CD4-positive, alpha-beta T cell (primary cell): Measurements from ENCODE around the gene TCFL5. TPM values are rescaled to one million over a fixed set of nuclear protein-coding genes. Genes with fewer than 3 reads are reported as not detected.

ENCODE experiments used
- ATAC-seq: fragments of 200-7000 bp; cut with Tn5 transposase; one replicate; pipeline ENCODE4 v1.10.0; 2022; ENCODE audit warnings: mild to moderate bottlenecking; ENCODE audit not compliant: poor library complexity
- CTCF ChIA-PET: fragments of 350-600 bp; sonication (Branson Sonifier 250); formaldehyde crosslinking; loops from one replicate; lab custom pipeline; 2021; ENCODE audit warnings: antibody characterized with exemption, inconsistent platforms; lab: Charles Lee
- POLR2A ChIA-PET: fragments of 350-600 bp; sonication (Branson Sonifier 250); formaldehyde crosslinking; loops from one replicate; lab custom pipeline; 2021; ENCODE audit warnings: antibody characterized with exemption, inconsistent platforms; lab: Charles Lee
- DNase-seq, 14 experiments: peaks; one replicate each; pipeline ENCODE4 v3.0.0-alpha.2; 2013 to 2020; ENCODE audit warnings: mixed read lengths in 2 of 14
- H3K27ac ChIP-seq, 2 donors: one replicate each; pipeline versions ENCODE4 v1.5.1 to v1.7.0; 2013; ENCODE audit warnings: low read length in 2 of 2, low read depth in 1 of 2, mild to moderate bottlenecking in 1 of 2
- H3K27me3 ChIP-seq, 2 experiments: 1 replicate in 1 of 2; 2 replicates in 1 of 2; pipeline versions ENCODE4 v1.6.1 to v1.7.0; 2013; ENCODE audit warnings: low read length in 2 of 2, control low read depth in 1 of 2, mild to moderate bottlenecking in 1 of 2, moderate library complexity in 1 of 2; ENCODE audit not compliant: insufficient read depth in 2 of 2, control insufficient read depth in 1 of 2
- H3K36me3 ChIP-seq: one replicate; pipeline ENCODE4 v1.6.1; 2013; ENCODE audit warnings: low read length, control low read depth; ENCODE audit not compliant: insufficient read depth
- H3K4me1 ChIP-seq: one replicate; pipeline ENCODE4 v1.6.1; 2013; ENCODE audit warnings: low read length, control low read depth; ENCODE audit not compliant: insufficient read depth
- H3K4me3 ChIP-seq: one replicate; pipeline ENCODE4 v1.5.1; 2013; ENCODE audit warnings: mild to moderate bottlenecking, low read length, moderate library complexity
- H3K9me3 ChIP-seq, 2 experiments: 1 replicate in 1 of 2; 2 replicates in 1 of 2; pipeline versions ENCODE4 v1.6.1 to v1.7.0; 2013; ENCODE audit warnings: low read length in 2 of 2, mild to moderate bottlenecking in 2 of 2, control low read depth in 1 of 2, moderate library complexity in 1 of 2; ENCODE audit not compliant: control insufficient read depth in 1 of 2, insufficient read depth in 1 of 2
- H3K27ac Mint-ChIP-seq: one replicate; pipeline ENCODE4 v1.8.0; 2020; ENCODE audit warnings: mixed read lengths
- H3K27me3 Mint-ChIP-seq: one replicate; pipeline ENCODE4 v1.8.0; 2021; ENCODE audit warnings: mixed read lengths
- H3K36me3 Mint-ChIP-seq: one replicate; pipeline ENCODE4 v1.8.0; 2021; ENCODE audit warnings: low read depth, mixed read lengths
- H3K4me1 Mint-ChIP-seq: one replicate; pipeline ENCODE4 v1.8.0; 2021; ENCODE audit warnings: low read depth, mixed read lengths
- H3K4me3 Mint-ChIP-seq: one replicate; pipeline ENCODE4 v1.8.0; 2020; ENCODE audit warnings: mild to moderate bottlenecking, mixed read lengths
- H3K9me3 Mint-ChIP-seq: one replicate; pipeline ENCODE4 v1.8.0; 2020; ENCODE audit warnings: mixed read lengths
- intact Hi-C, 2 experiments: fragments of 100-400 bp; cut with DNase I in 1 of 2; cut with micrococcal nuclease in 1 of 2; formaldehyde crosslinking; loops; one replicate each; pipeline versions ENCODE4 v1.15.1 to v1.9.0; 2023 to 2025; cut with DNase I, micrococcal nuclease
- total RNA-seq, 174 experiments: library from RNA in 2 of 174; stranded (reverse) in 2 of 174; gene quantifications; one replicate each; pipeline ENCODE4 v1.2.3 and lab custom pipeline; 2021 to 2026
- TF ChIP-seq, protein P1 (sequence below): fragments of 200-600 bp; IDR thresholded peaks from one replicate; pipeline ENCODE4 v1.8.0; 2022; ENCODE audit warnings: antibody characterized with exemption, mild to moderate bottlenecking

Gene TCFL5
- total RNA-seq, 2 experiments from 2014 or later = 5.9 to 6.3 TPM

- CTCF ChIA-PET = interaction anchor here (1.0 kb wide), 1 partner anchor 41 kb away, joined by 3 read pairs; no protein-coding TSS in a partner anchor
- Histone ChIP-seq H3K4me1 (peaks cover 60% of the 10 kb centered on the region), H3K4me3 (no peak overlapping the region), H3K36me3 (peaks cover 62% of the 10 kb centered on the region), H3K27ac (no peak overlapping the region), H3K27me3 (no peaks in the 10 kb centered on the region), H3K9me3 (no peaks in the 10 kb centered on the region)
- no peak for ATAC-seq
- no peaks in the 10 kb centered on the region for H3K27me3 Mint-ChIP-seq
- peaks cover 77% of the 10 kb centered on the region for H3K36me3 Mint-ChIP-seq
- H3K9me3 Mint-ChIP-seq = no peaks in the 10 kb centered on the region
- intact Hi-C loops = no loop called here
- no peak overlapping the region for H3K4me3 Mint-ChIP-seq
- TF ChIP-seq, protein P1, sequence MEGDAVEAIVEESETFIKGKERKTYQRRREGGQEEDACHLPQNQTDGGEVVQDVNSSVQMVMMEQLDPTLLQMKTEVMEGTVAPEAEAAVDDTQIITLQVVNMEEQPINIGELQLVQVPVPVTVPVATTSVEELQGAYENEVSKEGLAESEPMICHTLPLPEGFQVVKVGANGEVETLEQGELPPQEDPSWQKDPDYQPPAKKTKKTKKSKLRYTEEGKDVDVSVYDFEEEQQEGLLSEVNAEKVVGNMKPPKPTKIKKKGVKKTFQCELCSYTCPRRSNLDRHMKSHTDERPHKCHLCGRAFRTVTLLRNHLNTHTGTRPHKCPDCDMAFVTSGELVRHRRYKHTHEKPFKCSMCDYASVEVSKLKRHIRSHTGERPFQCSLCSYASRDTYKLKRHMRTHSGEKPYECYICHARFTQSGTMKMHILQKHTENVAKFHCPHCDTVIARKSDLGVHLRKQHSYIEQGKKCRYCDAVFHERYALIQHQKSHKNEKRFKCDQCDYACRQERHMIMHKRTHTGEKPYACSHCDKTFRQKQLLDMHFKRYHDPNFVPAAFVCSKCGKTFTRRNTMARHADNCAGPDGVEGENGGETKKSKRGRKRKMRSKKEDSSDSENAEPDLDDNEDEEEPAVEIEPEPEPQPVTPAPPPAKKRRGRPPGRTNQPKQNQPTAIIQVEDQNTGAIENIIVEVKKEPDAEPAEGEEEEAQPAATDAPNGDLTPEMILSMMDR = no peak
- POLR2A ChIA-PET = no interaction called here
- DNase-seq = no peak
- H3K27ac Mint-ChIP-seq = peak overlapping the region; percentile 20
- peaks cover 58% of the 10 kb centered on the region for H3K4me1 Mint-ChIP-seq
These were observed 33.9 kb upstream of the TCFL5 start for GRCh38 chr20:62895539-62895938.

GRCh38 chr20:62894261-62894660 lies 32.6 kb upstream of the TCFL5 start:
- Histone ChIP-seq H3K4me3 (no peak overlapping the region), H3K9me3 (no peaks in the 10 kb centered on the region), H3K4me1 (peaks cover 56% of the 10 kb centered on the region), H3K27ac (no peak overlapping the region), H3K27me3 (no peaks in the 10 kb centered on the region), H3K36me3 (peaks cover 74% of the 10 kb centered on the region)
- H3K9me3 Mint-ChIP-seq = no peaks in the 10 kb centered on the region
- ATAC-seq (no peak), DNase-seq (no peak)
- H3K4me3 Mint-ChIP-seq = no peak overlapping the region
- H3K4me1 Mint-ChIP-seq = peaks cover 51% of the 10 kb centered on the region
- CTCF ChIA-PET = interaction anchor here (0.8 to 2.2 kb wide), 2 partner anchors 13 to 18 kb away, joined by 3 to 7 read pairs; no protein-coding TSS in a partner anchor
- H3K36me3 Mint-ChIP-seq = peaks cover 89% of the 10 kb centered on the region
- H3K27me3 Mint-ChIP-seq = no peaks in the 10 kb centered on the region
- intact Hi-C loops = no loop called here
- TF ChIP-seq, protein P1 = no peak
- POLR2A ChIA-PET = no interaction called here
- H3K27ac Mint-ChIP-seq = no peak overlapping the region

- CTCF ChIA-PET = interaction anchor here (0.8 to 2.2 kb wide), 2 partner anchors 14 to 18 kb away, joined by 3 to 7 read pairs; no protein-coding TSS in a partner anchor
- POLR2A ChIA-PET = interaction anchor here (1.2 to 1.3 kb wide), 2 partner anchors 32 to 116 kb away, joined by 3 read pairs; partner anchors contain the start of gene TCFL5
- no peak overlapping the region for H3K27ac Mint-ChIP-seq
- peaks cover 45% of the 10 kb centered on the region for H3K4me1 Mint-ChIP-seq
- no peaks in the 10 kb centered on the region for H3K9me3 Mint-ChIP-seq
- intact Hi-C loops = no loop called here
- TF ChIP-seq, protein P1 = no peak
- Histone ChIP-seq H3K36me3 (peaks cover 80% of the 10 kb centered on the region), H3K4me1 (peaks cover 51% of the 10 kb centered on the region), H3K27ac (no peak overlapping the region), H3K27me3 (no peaks in the 10 kb centered on the region), H3K9me3 (no peaks in the 10 kb centered on the region), H3K4me3 (no peak overlapping the region)
- no peaks in the 10 kb centered on the region for H3K27me3 Mint-ChIP-seq
- peaks cover 89% of the 10 kb centered on the region for H3K36me3 Mint-ChIP-seq
- no peak for DNase-seq
- H3K4me3 Mint-ChIP-seq = no peak overlapping the region
- ATAC-seq = no peak
These were observed 32.1 kb upstream of the TCFL5 start for GRCh38 chr20:62893700-62894099.
